ENCODE data around the gene SULT4A1. TPM values are rescaled to one million over a fixed set of nuclear protein-coding genes. Genes with fewer than 3 reads are reported as not detected.

Gene SULT4A1
- total RNA-seq, 1 experiment from 2014 or later = 15.0 TPM

- Histone ChIP-seq H2BK5ac (ENCODE audit: insufficient read length, low read length) (no peak overlapping the region), H2BK120ac (ENCODE audit: low read depth, low read length, poor library complexity, severe bottlenecking) (no peak overlapping the region), H3K18ac (ENCODE audit: insufficient read length, low read depth, low read length) (no peak overlapping the region), H3K27me3 (ENCODE audit: insufficient read depth, low read length) (no peaks in the 10 kb centered on the region), H3K27ac (ENCODE audit: insufficient read length, low read depth, low read length) (no peak overlapping the region), H3K4me1 (ENCODE audit: insufficient read depth, low read length) (no peaks in the 10 kb centered on the region), H3K79me2 (ENCODE audit: insufficient read depth, low read length) (no peaks in the 10 kb centered on the region), H2AFZ (ENCODE audit: low read length) (no peak overlapping the region), H3K23me2 (ENCODE audit: insufficient read length, low read depth, low read length, poor library complexity, severe bottlenecking) (peaks cover 1% of the 10 kb centered on the region), H3T11ph (ENCODE audit: low read length) (no peak overlapping the region), H3K4me2 (ENCODE audit: insufficient read depth, insufficient read length, low read length) (no peak overlapping the region), H4K20me1 (ENCODE audit: control insufficient read depth, insufficient read depth, insufficient read length) (no peaks in the 10 kb centered on the region), H4K8ac (replicated peaks; ENCODE audit: insufficient read length, low read depth, low read length) (no peak overlapping the region), H3K79me1 (ENCODE audit: insufficient read depth, low read depth, low read length, poor library complexity, severe bottlenecking) (no peaks in the 10 kb centered on the region), H4K5ac (ENCODE audit: insufficient read length, low read depth, low read length) (no peak overlapping the region), H2BK12ac (ENCODE audit: insufficient read length, low read depth, low read length) (no peak overlapping the region), H3K56ac (ENCODE audit: insufficient read length, low read depth, low read length) (no peak overlapping the region), H4K91ac (ENCODE audit: insufficient read length, low read depth, low read length) (no peak overlapping the region), H3K23ac (ENCODE audit: insufficient read length, low read depth, low read length) (no peak overlapping the region), H3K4ac (ENCODE audit: low read depth, low read length) (no peak overlapping the region), H2BK20ac (ENCODE audit: low read depth, low read length, poor library complexity, severe bottlenecking) (no peak overlapping the region), H2AK5ac (ENCODE audit: insufficient read length, low read length) (no peak overlapping the region), H3K9ac (ENCODE audit: extremely low read depth, insufficient read length, low read length) (no peak overlapping the region), H3K14ac (ENCODE audit: insufficient read depth, low read length) (no peak overlapping the region), H2BK15ac (ENCODE audit: low read depth, low read length) (no peak overlapping the region), H3K9me3 (ENCODE audit: control insufficient read depth, low read depth, low read length) (no peaks in the 10 kb centered on the region)
- Mint-ChIP-seq H3K27me3 (ENCODE audit: low read depth) (peaks cover 11% of the 10 kb centered on the region), H3K4me3 (no peak overlapping the region), H3K9me3 (no peaks in the 10 kb centered on the region), H3K36me3 (ENCODE audit: insufficient read depth in 1 of 3, low read depth in 3 of 3) (peaks cover 5 to 13% (median 8%) of the 10 kb centered on the region in 3 experiments; a peak in 5 of 7 replicates), H3K4me1 (peaks cover 7 to 13% of the 10 kb centered on the region in 2 experiments), H3K27ac (no peak overlapping the region)
- no CpG with 5 or more reads among the region's 6 CpGs for WGBS (ENCODE audit: extremely low coverage, insufficient read length, low lambda C conversion rate)
- DNase-seq = no peak
- TF ChIP-seq CTCF (conservative IDR thresholded peaks at IDR 0.05) = no peak
Observed at GRCh38 chr22:43885786-43886185, 23.5 kb upstream of the SULT4A1 start.

All from H9 (cell line).